Measurements from ENCODE around the gene TMEM143. TPM values are rescaled to one million over a fixed set of nuclear protein-coding genes. Genes with fewer than 3 reads are reported as not detected.

TMEM143 gene
- total and polyA plus RNA-seq, 2 of the 8 experiments (the other 6 are each of a cell fraction or from before 2014, with no cell fraction given) = 14.2 to 19.1 TPM

GRCh38 chr19:48295458-48295857 lies 68.3 kb downstream of the TMEM143 start (continued):
- no peak for TF ChIP-seq SAP30 (IDR thresholded peaks at IDR 0.05; ENCODE audit: insufficient read depth, insufficient replicate concordance, low read length)
